Activated CD4-positive, alpha-beta memory T cell treated with anti-CD3 and anti-CD28 coated beads, Interleukin-2, amount 10 ng/mL, durations not matched to agents 7 days and 5 days (primary cell): ENCODE results near the gene PRKD1. TPM values are rescaled to one million over a fixed set of nuclear protein-coding genes. Genes with fewer than 3 reads are reported as not detected.
"Not testable (repeated sequence)": the region's sequence is repeated elsewhere in the genome, so short reads cannot be mapped to it uniquely, and the experiment has no call there.

Source experiments
- CTCF ChIA-PET: fragments of 350-600 bp; sonication (Branson Sonifier 250); formaldehyde crosslinking; loops from one replicate; lab custom pipeline; 2021; ENCODE audit warnings: antibody characterized with exemption, inconsistent platforms; lab: Charles Lee
- POLR2A ChIA-PET: fragments of 350-600 bp; sonication (Branson Sonifier 250); formaldehyde crosslinking; loops from one replicate; lab custom pipeline; 2021; ENCODE audit warnings: antibody characterized with exemption; lab: Charles Lee
- DNase-seq: peaks from one replicate; pipeline ENCODE4 v3.0.0-alpha.2; 2020
- H3K27ac Mint-ChIP-seq: one replicate; pipeline ENCODE4 v1.8.0; 2021; ENCODE audit warnings: mild to moderate bottlenecking, mixed read lengths
- H3K27me3 Mint-ChIP-seq: one replicate; pipeline ENCODE4 v1.8.0; 2021; ENCODE audit warnings: mixed read lengths
- H3K36me3 Mint-ChIP-seq: one replicate; pipeline ENCODE4 v1.8.0; 2021; ENCODE audit warnings: low read depth, mixed read lengths
- H3K4me1 Mint-ChIP-seq: one replicate; pipeline ENCODE4 v1.8.0; 2021; ENCODE audit warnings: mixed read lengths
- H3K4me3 Mint-ChIP-seq: one replicate; pipeline ENCODE4 v1.8.0; 2021; ENCODE audit warnings: mild to moderate bottlenecking, mixed read lengths
- H3K9me3 Mint-ChIP-seq: one replicate; pipeline ENCODE4 v1.8.0; 2021; ENCODE audit warnings: mixed read lengths
- total RNA-seq, 2 experiments: library from RNA; stranded (reverse); gene quantifications; one replicate each; pipeline ENCODE4 v1.2.3, GENCODE V29; 2021

Gene PRKD1
- total RNA-seq, 2 experiments from 2014 or later: not detected

DNA sequence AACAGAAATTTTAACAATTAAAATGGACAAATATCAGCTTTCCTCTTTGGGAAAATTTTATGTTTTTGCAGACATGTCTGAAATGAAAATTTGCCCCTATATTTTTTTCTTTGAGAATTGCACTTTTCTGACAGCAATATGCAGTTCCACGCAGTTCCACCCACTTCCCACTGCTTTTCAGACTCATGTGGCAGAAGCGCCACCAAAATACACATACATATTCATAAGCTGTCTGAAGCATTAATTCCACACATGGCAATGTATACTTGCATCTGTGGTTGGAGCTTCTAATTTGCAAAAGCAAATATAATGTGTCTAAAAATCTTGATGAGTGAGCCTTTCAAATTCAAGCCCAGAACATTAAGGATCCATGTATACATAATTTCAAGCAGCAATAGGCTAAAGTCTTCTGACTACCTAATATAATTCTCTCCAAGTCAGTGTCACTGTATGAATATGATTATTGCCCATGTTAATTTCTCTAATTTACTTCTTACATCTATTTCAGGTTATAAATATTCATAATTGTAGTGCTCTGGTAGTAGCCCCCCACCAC lies 129.5 kb downstream of the PRKD1 start:
- H3K4me1 Mint-ChIP-seq: no peaks in the 10 kb centered on the region
- H3K4me3 Mint-ChIP-seq: no peak overlapping the region
- CTCF ChIA-PET: no interaction called here

DNA sequence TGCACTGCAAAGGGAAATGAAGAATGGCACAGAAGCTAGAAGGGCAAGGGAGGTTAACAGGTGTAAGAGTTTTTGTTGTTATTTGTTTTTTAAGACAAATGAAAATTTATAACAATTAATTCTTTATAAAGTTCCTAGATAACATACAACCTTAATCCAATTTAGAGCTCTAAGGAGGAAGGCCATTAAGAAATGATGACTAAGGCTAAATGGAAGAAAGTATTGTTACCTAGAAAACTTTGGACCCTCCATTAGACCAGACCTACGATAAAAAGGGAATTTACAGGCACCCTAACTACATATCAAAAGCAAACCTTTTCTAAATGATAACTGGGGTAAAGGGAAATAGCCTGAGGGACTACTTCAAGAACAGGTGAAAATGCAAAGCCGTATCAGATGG lies 130.8 kb downstream of the PRKD1 start:
- Mint-ChIP-seq H3K9me3 (peaks cover 6% of the 10 kb centered on the region), H3K4me1 (no peaks in the 10 kb centered on the region), H3K27ac (no peak overlapping the region), H3K4me3 (no peak overlapping the region), H3K36me3 (no peaks in the 10 kb centered on the region), H3K27me3 (no peaks in the 10 kb centered on the region)
- CTCF ChIA-PET: no interaction called here
- POLR2A ChIA-PET: no interaction called here
- DNase-seq: no peak

More for the DNA sequence above, 129.5 kb downstream of the PRKD1 start:
- DNase-seq: no peak
- Mint-ChIP-seq H3K9me3 (peaks cover 6% of the 10 kb centered on the region), H3K36me3 (no peaks in the 10 kb centered on the region), H3K27ac (no peak overlapping the region), H3K27me3 (no peaks in the 10 kb centered on the region)
- POLR2A ChIA-PET: no interaction called here

DNA sequence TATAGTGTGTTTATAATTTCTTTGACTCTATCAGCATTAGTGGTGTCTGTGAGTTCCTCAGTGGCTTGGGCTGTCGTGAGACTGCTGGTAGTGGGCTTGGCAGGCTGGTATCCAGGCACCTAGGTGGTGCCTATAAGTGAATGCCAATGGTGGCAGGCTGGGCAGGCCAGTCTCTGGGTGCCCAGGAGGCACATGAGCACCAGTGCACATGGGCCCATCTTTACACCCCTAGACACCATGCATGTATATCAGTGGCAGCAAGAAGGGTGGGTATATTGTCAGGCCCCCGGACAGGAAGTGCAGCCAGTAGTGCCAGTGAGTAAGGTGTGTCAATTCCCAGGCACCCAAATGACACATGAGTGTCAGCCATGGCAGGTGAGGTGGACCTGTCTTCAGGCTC lies 138.2 kb downstream of the PRKD1 start:
- POLR2A ChIA-PET: no interaction called here
- Mint-ChIP-seq H3K27me3 (no peaks in the 10 kb centered on the region), H3K4me3 (no peak overlapping the region), H3K36me3 (no peaks in the 10 kb centered on the region), H3K9me3 (peaks cover 7% of the 10 kb centered on the region), H3K4me1 (no peaks in the 10 kb centered on the region), H3K27ac (no peak overlapping the region)
- no peak for DNase-seq
- CTCF ChIA-PET: no interaction called here

DNA sequence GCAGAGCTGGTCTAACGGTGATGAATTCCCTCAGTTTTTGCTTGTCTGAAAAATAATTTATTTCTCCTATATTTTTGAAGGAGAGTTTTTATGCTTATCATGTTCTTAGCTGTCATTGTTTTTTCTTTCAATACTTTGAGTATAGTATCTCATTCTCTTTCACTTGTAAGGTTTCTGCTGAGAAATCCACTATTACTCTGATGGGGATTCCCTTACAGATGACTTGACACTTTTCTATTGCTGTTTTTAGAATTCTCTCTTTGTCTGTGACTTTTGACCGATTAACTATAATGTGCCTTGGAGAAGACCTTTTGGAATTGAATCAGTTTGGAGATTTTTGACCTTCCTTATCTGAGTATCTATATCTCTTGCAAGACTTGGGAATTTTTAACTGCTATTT lies 139.6 kb downstream of the PRKD1 start:
- no peaks in the 10 kb centered on the region for H3K4me1 Mint-ChIP-seq
- CTCF ChIA-PET: no interaction called here
- H3K27ac Mint-ChIP-seq: no peak overlapping the region
- H3K4me3 Mint-ChIP-seq: no peak overlapping the region
- H3K27me3 Mint-ChIP-seq: no peaks in the 10 kb centered on the region
- peaks cover 8% of the 10 kb centered on the region for H3K9me3 Mint-ChIP-seq
- POLR2A ChIA-PET: no interaction called here
- no peak for DNase-seq
- H3K36me3 Mint-ChIP-seq: no peaks in the 10 kb centered on the region

DNA sequence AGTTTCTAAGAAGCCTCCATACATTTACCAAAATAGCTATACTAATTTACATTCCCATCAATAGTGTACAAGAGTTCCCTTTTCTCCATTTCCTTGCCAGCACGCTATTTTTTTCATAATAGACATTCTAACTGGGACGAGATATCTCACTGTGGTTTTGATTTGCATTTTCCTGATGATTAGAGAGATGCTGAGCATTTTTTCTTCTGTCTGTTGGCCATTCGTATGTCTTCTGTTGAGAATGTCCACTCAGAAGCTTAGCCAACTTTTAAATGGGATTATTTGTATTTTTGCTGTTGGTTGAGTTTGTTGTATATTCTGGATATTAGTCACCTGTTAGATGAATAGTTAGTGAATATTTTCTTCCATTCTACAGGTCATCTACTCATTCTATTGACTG lies 144.1 kb downstream of the PRKD1 start:
- no peak overlapping the region for H3K4me3 Mint-ChIP-seq
- no peaks in the 10 kb centered on the region for H3K36me3 Mint-ChIP-seq
- no peaks in the 10 kb centered on the region for H3K4me1 Mint-ChIP-seq
- ChIA-PET POLR2A (no interaction called here), CTCF (no interaction called here)
- H3K9me3 Mint-ChIP-seq: peaks cover 3% of the 10 kb centered on the region
- H3K27ac Mint-ChIP-seq: no peak overlapping the region
- no peak for DNase-seq
- no peaks in the 10 kb centered on the region for H3K27me3 Mint-ChIP-seq

DNA sequence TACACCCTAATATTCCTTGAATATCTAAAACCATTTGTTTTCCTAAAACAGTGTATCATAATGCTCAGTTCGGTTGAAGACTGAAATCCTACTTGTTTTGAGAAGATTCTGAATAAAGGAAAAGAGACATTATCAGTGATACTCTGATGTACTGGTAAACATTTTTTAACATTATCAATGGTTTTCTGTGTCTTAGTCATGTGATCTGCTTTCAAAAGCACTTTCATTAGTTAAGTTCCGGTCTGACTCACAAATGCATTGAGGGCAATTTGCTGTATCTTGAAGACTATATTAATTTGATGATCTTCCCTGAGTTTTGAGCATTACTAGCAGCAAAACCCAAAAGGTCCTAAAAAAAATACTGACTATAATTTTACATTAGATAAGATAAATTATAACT lies 145.6 kb downstream of the PRKD1 start:
- Mint-ChIP-seq H3K27ac (no peak overlapping the region), H3K36me3 (no peaks in the 10 kb centered on the region), H3K27me3 (no peaks in the 10 kb centered on the region), H3K4me3 (no peak overlapping the region), H3K4me1 (no peaks in the 10 kb centered on the region), H3K9me3 (peaks cover 3% of the 10 kb centered on the region)
- no peak for DNase-seq
- CTCF ChIA-PET: no interaction called here
- POLR2A ChIA-PET: no interaction called here

DNA sequence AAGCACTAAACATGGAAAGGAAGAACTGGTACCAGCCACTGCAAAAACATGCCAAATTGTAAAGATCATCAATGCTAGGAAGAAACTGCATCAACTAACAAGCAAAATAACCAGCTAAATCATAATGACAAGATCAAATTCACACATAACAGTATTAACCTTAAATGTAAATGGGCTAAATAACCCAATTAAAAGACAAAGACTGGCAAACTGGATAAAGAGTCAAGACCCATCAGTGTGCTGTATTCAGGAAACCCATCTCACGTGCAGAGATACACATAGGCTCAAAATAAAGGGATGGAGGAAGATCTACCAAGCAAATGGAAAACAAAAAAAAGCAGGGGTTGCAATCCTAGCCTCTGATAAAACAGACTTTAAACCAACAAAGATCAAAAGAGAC lies 150.5 kb downstream of the PRKD1 start:
- H3K27me3 Mint-ChIP-seq, H3K4me3 Mint-ChIP-seq, H3K27ac Mint-ChIP-seq, CTCF ChIA-PET, DNase-seq, POLR2A ChIA-PET, H3K36me3 Mint-ChIP-seq, H3K4me1 Mint-ChIP-seq: not testable (repeated sequence)
- H3K9me3 Mint-ChIP-seq: peaks cover 11% of the 10 kb centered on the region

DNA sequence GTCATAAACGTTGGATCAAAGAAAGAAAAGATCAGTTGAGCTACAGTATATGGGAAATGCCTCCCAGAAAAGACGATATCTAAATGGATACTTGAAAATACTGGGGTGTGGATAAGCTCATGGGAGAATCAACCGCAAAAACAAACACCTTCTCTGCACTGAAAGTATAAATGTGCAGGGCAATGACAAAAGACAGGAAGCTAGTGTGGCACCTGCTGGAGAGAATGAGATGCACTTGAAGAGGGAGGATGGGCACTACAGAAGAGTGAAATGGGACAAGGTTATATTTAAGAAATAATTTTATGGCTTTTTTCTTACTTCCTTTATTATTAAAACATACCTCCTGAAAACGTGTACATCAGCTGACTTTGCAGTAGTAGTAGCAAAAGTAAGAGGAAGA lies 153.7 kb downstream of the PRKD1 start:
- ChIA-PET POLR2A (no interaction called here), CTCF (no interaction called here)
- Mint-ChIP-seq H3K36me3 (no peaks in the 10 kb centered on the region), H3K9me3 (peaks cover 20% of the 10 kb centered on the region), H3K4me3 (no peak overlapping the region), H3K27ac (no peak overlapping the region), H3K4me1 (no peaks in the 10 kb centered on the region), H3K27me3 (no peaks in the 10 kb centered on the region)
- no peak for DNase-seq

DNA sequence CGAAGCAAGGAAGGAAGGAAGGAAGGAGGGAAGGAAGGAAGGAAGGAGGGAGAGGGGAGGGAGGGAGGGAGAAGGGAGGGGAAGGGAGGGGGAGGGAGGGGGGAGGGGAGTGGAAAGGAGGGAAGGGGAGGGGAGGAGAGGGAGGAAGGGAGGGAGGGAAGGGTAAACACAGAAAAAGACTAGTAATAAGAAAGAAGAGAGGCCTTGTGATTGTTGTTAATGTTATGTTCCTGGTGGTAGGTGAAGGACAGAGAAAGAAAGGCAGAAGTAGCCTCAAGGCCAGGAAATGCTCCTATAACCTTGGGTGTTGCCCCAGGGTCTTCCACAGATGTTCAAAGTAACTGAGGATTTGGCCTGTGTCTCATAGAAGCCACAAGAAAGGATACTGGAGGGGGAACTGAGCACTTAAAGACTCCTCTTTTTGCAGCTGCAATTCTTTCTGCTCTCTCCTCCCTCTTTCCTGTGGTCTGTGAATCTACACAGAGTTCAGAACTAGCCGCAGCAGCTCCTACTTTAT lies 164.2 kb downstream of the PRKD1 start:
- H3K4me1 Mint-ChIP-seq: no peaks in the 10 kb centered on the region
- H3K36me3 Mint-ChIP-seq: no peaks in the 10 kb centered on the region
- ChIA-PET POLR2A (no interaction called here), CTCF (no interaction called here)
- no peaks in the 10 kb centered on the region for H3K9me3 Mint-ChIP-seq
- no peaks in the 10 kb centered on the region for H3K27me3 Mint-ChIP-seq
- H3K4me3 Mint-ChIP-seq: no peak overlapping the region
- no peak overlapping the region for H3K27ac Mint-ChIP-seq
- no peak for DNase-seq

DNA sequence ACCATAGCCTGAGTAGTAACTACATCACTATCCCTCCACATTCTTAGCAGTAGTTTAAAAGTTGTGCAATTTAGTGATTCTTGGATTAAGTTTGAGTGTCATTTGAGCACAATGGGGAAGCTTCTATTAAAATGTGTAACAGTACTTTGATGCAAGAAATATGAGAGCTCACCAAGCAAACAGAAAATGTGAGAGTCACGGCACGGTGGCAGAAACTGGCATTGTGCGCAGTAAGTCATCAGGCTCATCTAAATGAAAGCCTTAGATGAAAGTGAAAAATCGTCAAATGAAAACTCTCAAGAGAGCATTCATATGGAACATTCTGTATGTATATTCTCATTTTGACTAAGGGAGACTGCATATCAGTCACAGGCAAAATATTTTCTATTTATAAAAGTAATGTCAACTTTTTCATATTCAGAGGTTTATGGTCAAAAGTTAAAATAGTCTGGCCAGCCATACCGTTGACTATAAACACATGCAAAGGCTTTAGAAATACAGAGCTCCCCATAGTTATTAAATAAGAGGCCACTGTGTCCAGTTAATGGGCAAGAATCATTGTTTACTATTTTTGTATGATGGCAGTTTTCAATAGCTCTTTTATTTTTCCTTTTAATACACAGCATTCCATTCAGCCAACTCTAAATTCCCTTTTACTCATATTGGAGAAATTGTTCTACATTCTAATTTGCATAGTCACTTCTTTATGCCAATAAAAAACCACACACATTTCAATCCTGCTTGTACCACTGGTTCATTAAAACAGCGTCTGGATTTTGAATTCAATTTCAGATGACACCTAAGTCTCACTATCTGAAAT lies 167.9 kb downstream of the PRKD1 start:
- Mint-ChIP-seq H3K36me3 (no peaks in the 10 kb centered on the region), H3K4me1 (no peaks in the 10 kb centered on the region), H3K9me3 (peaks cover 9% of the 10 kb centered on the region), H3K27ac (no peak overlapping the region), H3K4me3 (no peak overlapping the region), H3K27me3 (no peaks in the 10 kb centered on the region)
- POLR2A ChIA-PET: no interaction called here
- CTCF ChIA-PET: no interaction called here
- DNase-seq: no peak

DNA sequence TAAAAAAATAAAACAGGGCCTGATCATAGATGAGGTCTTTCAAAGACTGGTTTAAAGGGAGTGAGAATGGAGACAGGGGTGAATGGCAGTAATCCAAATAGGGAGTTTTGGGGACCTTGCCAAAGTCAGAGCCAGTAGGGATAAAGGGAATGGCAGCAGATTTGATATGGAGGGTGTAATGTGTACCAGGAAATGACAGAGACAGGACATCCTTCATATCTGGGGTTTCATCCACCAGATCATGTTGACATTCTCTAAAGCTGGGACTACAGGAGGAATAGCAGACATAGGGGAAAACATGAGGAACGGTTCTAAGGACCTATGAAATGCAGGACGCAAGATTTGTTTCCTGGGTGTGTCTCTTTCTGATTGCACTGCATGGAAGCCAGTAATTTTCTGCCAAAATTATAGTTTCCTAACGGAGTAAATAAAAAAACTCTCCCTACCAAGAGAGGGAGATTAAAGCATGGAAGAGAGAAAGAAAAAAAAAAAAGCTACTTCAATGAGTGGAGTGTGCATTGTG lies 169.9 kb downstream of the PRKD1 start:
- Mint-ChIP-seq H3K36me3 (no peaks in the 10 kb centered on the region), H3K27me3 (no peaks in the 10 kb centered on the region), H3K27ac (no peak overlapping the region), H3K9me3 (peaks cover 9% of the 10 kb centered on the region), H3K4me3 (no peak overlapping the region), H3K4me1 (no peaks in the 10 kb centered on the region)
- no peak for DNase-seq
- ChIA-PET POLR2A (no interaction called here), CTCF (no interaction called here)

DNA sequence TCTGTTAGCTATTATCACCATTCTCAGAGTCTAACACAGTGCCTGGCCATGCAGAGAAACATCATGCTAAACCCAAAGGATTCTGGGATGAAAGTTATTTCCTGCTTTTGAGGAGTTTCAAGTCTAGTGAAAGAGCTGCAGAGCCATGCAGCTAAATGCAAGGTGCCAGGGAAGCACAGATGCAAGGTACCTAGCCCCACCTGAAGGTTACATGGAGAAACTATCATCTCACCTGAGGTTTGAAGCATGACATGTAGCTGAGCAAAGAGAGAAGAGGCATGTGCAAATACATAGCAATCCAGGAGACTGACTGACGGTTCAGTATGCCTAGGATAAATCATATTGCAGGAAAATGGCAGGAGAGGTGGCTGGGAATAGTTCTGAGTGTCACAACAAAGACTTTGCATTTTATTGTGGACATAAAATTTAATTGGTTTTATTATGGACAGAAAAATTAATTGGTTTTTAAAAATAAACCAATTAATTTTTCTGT lies 170.4 kb downstream of the PRKD1 start:
- no peaks in the 10 kb centered on the region for H3K4me1 Mint-ChIP-seq
- peaks cover 9% of the 10 kb centered on the region for H3K9me3 Mint-ChIP-seq
- CTCF ChIA-PET: no interaction called here
- POLR2A ChIA-PET: no interaction called here
- no peaks in the 10 kb centered on the region for H3K27me3 Mint-ChIP-seq
- H3K36me3 Mint-ChIP-seq: no peaks in the 10 kb centered on the region
- no peak overlapping the region for H3K27ac Mint-ChIP-seq
- H3K4me3 Mint-ChIP-seq: no peak overlapping the region
- no peak for DNase-seq

DNA sequence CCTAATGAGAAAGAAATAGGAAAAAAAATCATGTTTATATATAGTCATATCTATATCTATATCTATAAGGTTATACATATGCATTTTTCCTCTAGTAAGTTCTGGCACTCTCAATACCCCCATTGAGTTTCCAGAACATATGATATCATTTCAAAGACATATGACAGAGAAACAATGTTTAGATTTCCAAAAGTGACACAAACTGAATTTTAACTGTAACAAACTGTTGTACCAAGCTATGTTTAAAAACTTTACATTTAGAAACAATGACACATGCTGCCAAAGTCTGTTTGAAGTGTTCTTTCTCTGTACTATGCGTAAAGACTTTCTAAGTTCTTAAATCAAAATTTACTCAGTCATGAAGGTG lies 171.6 kb downstream of the PRKD1 start:
- H3K36me3 Mint-ChIP-seq: no peaks in the 10 kb centered on the region
- H3K4me1 Mint-ChIP-seq: no peaks in the 10 kb centered on the region
- no peak for DNase-seq
- POLR2A ChIA-PET: no interaction called here
- H3K27me3 Mint-ChIP-seq: no peaks in the 10 kb centered on the region
- H3K27ac Mint-ChIP-seq: no peak overlapping the region
- CTCF ChIA-PET: no interaction called here
- H3K9me3 Mint-ChIP-seq: peaks cover 9% of the 10 kb centered on the region
- H3K4me3 Mint-ChIP-seq: no peak overlapping the region
